Neuron (in vitro differentiated cells): Measurements from ENCODE around the gene CDH2.

ENCODE experiments used
- H2AFZ ChIP-seq: one replicate; pipeline ENCODE4 v1.6.1; 2013; ENCODE audit warnings: low read depth, mild to moderate bottlenecking, inconsistent platforms, low read length, moderate library complexity
- H3K27me3 ChIP-seq: one replicate; pipeline ENCODE4 v1.6.1; 2013; ENCODE audit warnings: low read length; ENCODE audit not compliant: insufficient read depth
- H3K36me3 ChIP-seq: one replicate; pipeline ENCODE4 v1.6.1; 2013; ENCODE audit warnings: low read length; ENCODE audit not compliant: insufficient read depth
- H3K4me1 ChIP-seq: one replicate; pipeline ENCODE4 v1.6.1; 2013; ENCODE audit warnings: low read length; ENCODE audit not compliant: insufficient read depth
- H3K4me3 ChIP-seq: 2 replicates; pipeline ENCODE4 v1.5.1; 2013; ENCODE audit warnings: mild to moderate bottlenecking, low read length, moderate library complexity
- H3K9me3 ChIP-seq: one replicate; pipeline ENCODE4 v1.6.1; 2013; ENCODE audit warnings: low read length

The CDH2 gene

GRCh38 chr18:28007841-28008240, 169.1 kb downstream of the CDH2 start:
- Histone ChIP-seq H3K4me1 (peaks cover 16% of the 10 kb centered on the region), H3K27me3 (no peaks in the 10 kb centered on the region), H3K4me3 (no peak overlapping the region), H3K36me3 (peaks cover 88% of the 10 kb centered on the region), H2AFZ (no peak overlapping the region), H3K9me3 (no peaks in the 10 kb centered on the region)

GRCh38 chr18:28005164-28005563, 171.8 kb downstream of the CDH2 start:
- Histone ChIP-seq H3K36me3 (peaks cover 88% of the 10 kb centered on the region), H3K9me3 (no peaks in the 10 kb centered on the region), H3K4me1 (peaks cover under 1% of the 10 kb centered on the region), H3K4me3 (no peak overlapping the region), H2AFZ (no peak overlapping the region), H3K27me3 (no peaks in the 10 kb centered on the region)

DNA sequence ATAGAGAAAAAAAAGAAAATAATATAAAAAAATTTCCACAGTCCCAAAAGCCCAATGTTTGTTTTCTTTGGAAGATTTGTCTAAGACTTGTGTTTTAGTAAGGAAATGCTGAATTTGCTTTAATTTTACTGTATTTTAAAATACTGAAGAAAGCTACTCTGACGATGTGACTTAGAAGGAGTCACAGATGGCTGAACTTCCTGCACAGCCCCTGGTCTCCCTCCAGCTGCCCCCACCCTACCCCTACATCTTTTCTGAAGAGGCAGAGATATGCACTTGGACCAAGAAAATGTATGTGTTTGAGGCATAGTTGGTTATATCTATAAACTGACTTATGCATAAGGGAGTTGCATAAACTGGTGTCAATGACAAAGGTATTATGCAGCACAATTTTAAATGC, 172.3 kb downstream of the CDH2 start:
- Histone ChIP-seq H3K9me3 (no peaks in the 10 kb centered on the region), H3K4me1 (no peaks in the 10 kb centered on the region), H3K27me3 (no peaks in the 10 kb centered on the region), H3K36me3 (peaks cover 87% of the 10 kb centered on the region), H2AFZ (no peak overlapping the region), H3K4me3 (no peak overlapping the region)

- Histone ChIP-seq H3K36me3 (peaks cover 86% of the 10 kb centered on the region), H2AFZ (no peak overlapping the region), H3K27me3 (no peaks in the 10 kb centered on the region), H3K4me3 (no peak overlapping the region), H3K4me1 (no peaks in the 10 kb centered on the region), H3K9me3 (no peaks in the 10 kb centered on the region)
Measured at GRCh38 chr18:28003451-28003850, 173.5 kb downstream of the CDH2 start.

DNA sequence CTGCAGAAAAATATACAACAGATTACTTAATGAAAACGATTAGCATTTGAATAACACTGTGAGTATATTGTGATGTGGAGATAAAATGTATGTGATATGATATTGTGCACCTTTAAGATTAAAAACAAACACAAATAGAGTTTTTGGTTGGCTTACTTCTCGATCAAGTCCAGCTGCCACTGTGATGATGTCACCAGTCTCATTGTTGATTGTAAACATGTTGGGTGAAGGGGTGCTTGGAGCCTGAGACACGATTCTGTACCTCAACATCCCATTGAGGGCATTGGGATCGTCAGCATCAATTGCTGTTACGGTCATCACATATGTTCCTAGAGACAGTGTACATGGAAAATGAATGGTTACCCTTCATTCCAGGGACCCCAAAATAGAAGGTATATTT, 174.1 kb downstream of the CDH2 start:
- H3K27me3 ChIP-seq: no peaks in the 10 kb centered on the region
- no peaks in the 10 kb centered on the region for H3K4me1 ChIP-seq
- no peak overlapping the region for H2AFZ ChIP-seq
- peaks cover 87% of the 10 kb centered on the region for H3K36me3 ChIP-seq
- H3K4me3 ChIP-seq: no peak overlapping the region
- no peaks in the 10 kb centered on the region for H3K9me3 ChIP-seq

DNA sequence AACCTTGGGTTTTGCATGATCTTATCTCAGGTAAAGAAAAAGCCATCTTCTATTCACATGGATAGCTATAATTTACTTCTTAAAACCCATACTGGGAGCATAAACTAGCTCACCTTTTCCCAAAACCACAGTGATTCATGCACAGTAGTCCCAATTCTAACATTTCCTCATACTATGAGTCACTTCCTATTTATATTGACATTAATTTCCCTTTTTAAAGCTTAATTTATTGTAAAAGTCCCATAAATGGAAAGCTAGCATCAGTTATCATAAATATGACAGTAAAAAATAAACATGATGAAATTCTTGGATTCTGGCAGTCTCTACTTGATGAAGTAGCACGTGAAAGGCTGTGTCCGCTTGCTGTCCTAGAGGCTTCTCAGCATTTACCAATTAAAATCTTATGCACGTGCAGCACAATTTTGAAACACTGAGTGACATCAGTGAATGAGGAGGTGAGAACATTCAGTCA, 180.1 kb downstream of the CDH2 start:
- Histone ChIP-seq H3K27me3 (no peaks in the 10 kb centered on the region), H3K9me3 (peaks cover 4% of the 10 kb centered on the region), H3K4me1 (no peaks in the 10 kb centered on the region), H3K4me3 (no peak overlapping the region), H2AFZ (no peak overlapping the region), H3K36me3 (peaks cover 91% of the 10 kb centered on the region)

- Histone ChIP-seq H3K9me3 (peaks cover 4% of the 10 kb centered on the region), H3K4me1 (no peaks in the 10 kb centered on the region), H3K4me3 (no peak overlapping the region), H3K36me3 (peaks cover 91% of the 10 kb centered on the region), H3K27me3 (no peaks in the 10 kb centered on the region), H2AFZ (no peak overlapping the region)
Measured at GRCh38 chr18:27995770-27996502, 181.0 kb downstream of the CDH2 start.

GRCh38 chr18:27994571-27994970, 182.4 kb downstream of the CDH2 start:
- no peaks in the 10 kb centered on the region for H3K4me1 ChIP-seq
- no peaks in the 10 kb centered on the region for H3K27me3 ChIP-seq
- H3K4me3 ChIP-seq: no peak overlapping the region
- peaks cover 91% of the 10 kb centered on the region for H3K36me3 ChIP-seq
- H2AFZ ChIP-seq: no peak overlapping the region
- H3K9me3 ChIP-seq: peaks cover 4% of the 10 kb centered on the region

DNA sequence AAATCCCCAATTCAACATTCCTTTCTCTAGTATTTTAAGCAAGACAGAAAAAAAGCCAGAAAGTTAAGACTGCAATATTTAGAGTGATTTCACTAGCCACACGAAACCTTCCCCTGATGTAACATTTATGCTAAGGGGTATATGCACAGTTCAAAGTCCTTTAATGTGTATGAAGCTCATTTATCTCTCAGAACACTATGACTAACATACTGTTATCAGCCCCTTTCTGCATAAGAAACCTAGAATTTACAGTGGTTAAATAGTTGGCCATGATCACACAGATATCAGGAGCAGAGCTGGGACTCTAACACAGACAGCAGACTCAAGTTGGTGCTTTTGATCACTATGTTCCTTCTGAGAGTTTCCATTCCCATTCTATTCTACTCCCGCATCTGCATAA, 185.5 kb downstream of the CDH2 start:
- Histone ChIP-seq H2AFZ (no peak overlapping the region), H3K27me3 (no peaks in the 10 kb centered on the region), H3K4me1 (peaks cover 6% of the 10 kb centered on the region), H3K36me3 (peaks cover 92% of the 10 kb centered on the region), H3K9me3 (peaks cover 4% of the 10 kb centered on the region), H3K4me3 (no peak overlapping the region)

DNA sequence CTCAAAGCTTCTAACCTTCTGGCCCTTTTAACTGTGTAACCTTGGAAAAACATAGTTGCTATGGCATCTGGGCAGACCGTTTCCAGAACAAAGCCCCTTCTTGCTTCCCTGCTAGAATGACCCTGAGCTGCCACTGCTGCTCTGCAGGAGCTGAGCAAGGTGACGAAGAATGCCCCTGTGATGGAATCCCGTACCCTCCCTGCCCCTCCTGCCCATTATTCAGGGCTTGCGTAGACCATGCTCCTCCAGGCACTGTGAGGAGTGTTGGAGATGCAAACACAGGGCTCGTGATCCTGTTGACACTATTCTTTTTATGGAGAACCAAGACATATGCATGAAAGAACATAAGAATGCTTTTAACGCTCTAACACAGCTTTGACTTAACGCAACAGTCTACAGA, 191.1 kb downstream of the CDH2 start:
- H3K4me1 ChIP-seq: peaks cover 26% of the 10 kb centered on the region
- H3K36me3 ChIP-seq: peaks cover 95% of the 10 kb centered on the region
- H3K4me3 ChIP-seq: no peak overlapping the region
- H2AFZ ChIP-seq: no peak overlapping the region
- H3K9me3 ChIP-seq: no peaks in the 10 kb centered on the region
- no peaks in the 10 kb centered on the region for H3K27me3 ChIP-seq

- Histone ChIP-seq H2AFZ (no peak overlapping the region), H3K27me3 (no peaks in the 10 kb centered on the region), H3K9me3 (no peaks in the 10 kb centered on the region), H3K4me1 (peaks cover 26% of the 10 kb centered on the region), H3K36me3 (peaks cover 94% of the 10 kb centered on the region), H3K4me3 (no peak overlapping the region)
Measured at GRCh38 chr18:27983780-27984179, 193.2 kb downstream of the CDH2 start.

DNA sequence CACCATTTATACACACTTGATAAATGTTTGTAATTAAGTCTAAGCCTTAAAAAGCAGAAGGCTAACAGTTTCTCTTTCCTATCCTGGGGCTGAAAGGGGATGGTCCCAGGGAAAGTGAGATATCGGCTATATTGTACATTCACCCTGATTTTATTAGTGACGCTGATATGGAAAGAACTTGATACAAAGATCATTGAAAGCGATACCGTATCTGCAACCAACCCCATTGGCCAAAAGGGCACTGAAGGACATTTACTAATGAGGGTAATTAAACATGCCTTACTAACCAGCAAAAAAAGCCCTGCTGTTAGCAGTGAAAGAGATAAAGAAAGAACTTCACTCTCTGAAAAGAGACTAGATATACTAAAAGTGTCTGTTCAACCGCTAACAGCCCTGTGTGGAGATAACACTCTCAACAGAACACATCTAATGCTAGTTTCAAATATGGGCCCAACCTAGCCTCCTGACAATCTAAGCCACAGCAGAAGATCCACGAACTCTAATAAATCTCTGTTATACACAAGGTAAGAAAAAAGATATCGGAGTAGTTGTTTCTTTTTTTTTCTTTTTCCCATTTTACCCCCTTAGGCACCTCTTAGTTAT, 200.0 kb downstream of the CDH2 start:
- peaks cover 3% of the 10 kb centered on the region for H3K9me3 ChIP-seq
- H3K4me3 ChIP-seq: no peak overlapping the region
- H3K4me1 ChIP-seq: no peaks in the 10 kb centered on the region
- peaks cover 95% of the 10 kb centered on the region for H3K36me3 ChIP-seq
- no peak overlapping the region for H2AFZ ChIP-seq
- no peaks in the 10 kb centered on the region for H3K27me3 ChIP-seq

GRCh38 chr18:27970321-27970720, 206.6 kb downstream of the CDH2 start:
- peaks cover 91% of the 10 kb centered on the region for H3K36me3 ChIP-seq
- no peaks in the 10 kb centered on the region for H3K27me3 ChIP-seq
- H3K4me1 ChIP-seq: peaks cover 16% of the 10 kb centered on the region
- peaks cover under 1% of the 10 kb centered on the region for H3K9me3 ChIP-seq
- no peak overlapping the region for H3K4me3 ChIP-seq
- no peak overlapping the region for H2AFZ ChIP-seq
